ENCODE results near the gene CLDN14. TPM values are rescaled to one million over a fixed set of nuclear protein-coding genes. Genes with fewer than 3 reads are reported as not detected.

The CLDN14 gene
- total RNA-seq, 1 experiment from 2014 or later, result not detected

- POLR2A ChIA-PET, result no interaction called here
- in situ Hi-C loops (cut with HindIII; ENCODE audit: low pct_unique_long_range_greater_than_20kb, low sequenced_read_pairs) (no loop called here), intact Hi-C loops (cut with micrococcal nuclease; ENCODE audit: unreplicated experiment) (no loop called here)
- CTCF ChIA-PET, result no interaction called here
- no peaks in the 10 kb centered on the region for H3K36me3 ChIP-seq (ENCODE audit: control insufficient read depth, insufficient read depth, low read length)
- H3K4me1 ChIP-seq (ENCODE audit: control insufficient read depth, insufficient read depth, low read length), result no peaks in the 10 kb centered on the region
- TF ChIP-seq, protein P1, sequence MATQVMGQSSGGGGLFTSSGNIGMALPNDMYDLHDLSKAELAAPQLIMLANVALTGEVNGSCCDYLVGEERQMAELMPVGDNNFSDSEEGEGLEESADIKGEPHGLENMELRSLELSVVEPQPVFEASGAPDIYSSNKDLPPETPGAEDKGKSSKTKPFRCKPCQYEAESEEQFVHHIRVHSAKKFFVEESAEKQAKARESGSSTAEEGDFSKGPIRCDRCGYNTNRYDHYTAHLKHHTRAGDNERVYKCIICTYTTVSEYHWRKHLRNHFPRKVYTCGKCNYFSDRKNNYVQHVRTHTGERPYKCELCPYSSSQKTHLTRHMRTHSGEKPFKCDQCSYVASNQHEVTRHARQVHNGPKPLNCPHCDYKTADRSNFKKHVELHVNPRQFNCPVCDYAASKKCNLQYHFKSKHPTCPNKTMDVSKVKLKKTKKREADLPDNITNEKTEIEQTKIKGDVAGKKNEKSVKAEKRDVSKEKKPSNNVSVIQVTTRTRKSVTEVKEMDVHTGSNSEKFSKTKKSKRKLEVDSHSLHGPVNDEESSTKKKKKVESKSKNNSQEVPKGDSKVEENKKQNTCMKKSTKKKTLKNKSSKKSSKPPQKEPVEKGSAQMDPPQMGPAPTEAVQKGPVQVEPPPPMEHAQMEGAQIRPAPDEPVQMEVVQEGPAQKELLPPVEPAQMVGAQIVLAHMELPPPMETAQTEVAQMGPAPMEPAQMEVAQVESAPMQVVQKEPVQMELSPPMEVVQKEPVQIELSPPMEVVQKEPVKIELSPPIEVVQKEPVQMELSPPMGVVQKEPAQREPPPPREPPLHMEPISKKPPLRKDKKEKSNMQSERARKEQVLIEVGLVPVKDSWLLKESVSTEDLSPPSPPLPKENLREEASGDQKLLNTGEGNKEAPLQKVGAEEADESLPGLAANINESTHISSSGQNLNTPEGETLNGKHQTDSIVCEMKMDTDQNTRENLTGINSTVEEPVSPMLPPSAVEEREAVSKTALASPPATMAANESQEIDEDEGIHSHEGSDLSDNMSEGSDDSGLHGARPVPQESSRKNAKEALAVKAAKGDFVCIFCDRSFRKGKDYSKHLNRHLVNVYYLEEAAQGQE (IDR thresholded peaks at IDR 0.05; ENCODE audit: insufficient read depth in 1 of 2, low read depth in 2 of 2, low read length in 1 of 2), result no peak
- TF ChIP-seq TCF7L2 (IDR thresholded peaks at IDR 0.05; ENCODE audit: low read depth, low read length), result no peak
- no peak for TF ChIP-seq POLR2AphosphoS5 (IDR thresholded peaks at IDR 0.05; ENCODE audit: low read depth, low read length)
- TF ChIP-seq SIN3A (IDR thresholded peaks at IDR 0.05; ENCODE audit: borderline replicate concordance, insufficient read depth, low read depth, low read length), result no peak
- TF ChIP-seq, protein P2, sequence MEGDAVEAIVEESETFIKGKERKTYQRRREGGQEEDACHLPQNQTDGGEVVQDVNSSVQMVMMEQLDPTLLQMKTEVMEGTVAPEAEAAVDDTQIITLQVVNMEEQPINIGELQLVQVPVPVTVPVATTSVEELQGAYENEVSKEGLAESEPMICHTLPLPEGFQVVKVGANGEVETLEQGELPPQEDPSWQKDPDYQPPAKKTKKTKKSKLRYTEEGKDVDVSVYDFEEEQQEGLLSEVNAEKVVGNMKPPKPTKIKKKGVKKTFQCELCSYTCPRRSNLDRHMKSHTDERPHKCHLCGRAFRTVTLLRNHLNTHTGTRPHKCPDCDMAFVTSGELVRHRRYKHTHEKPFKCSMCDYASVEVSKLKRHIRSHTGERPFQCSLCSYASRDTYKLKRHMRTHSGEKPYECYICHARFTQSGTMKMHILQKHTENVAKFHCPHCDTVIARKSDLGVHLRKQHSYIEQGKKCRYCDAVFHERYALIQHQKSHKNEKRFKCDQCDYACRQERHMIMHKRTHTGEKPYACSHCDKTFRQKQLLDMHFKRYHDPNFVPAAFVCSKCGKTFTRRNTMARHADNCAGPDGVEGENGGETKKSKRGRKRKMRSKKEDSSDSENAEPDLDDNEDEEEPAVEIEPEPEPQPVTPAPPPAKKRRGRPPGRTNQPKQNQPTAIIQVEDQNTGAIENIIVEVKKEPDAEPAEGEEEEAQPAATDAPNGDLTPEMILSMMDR (IDR thresholded peaks at IDR 0.05), result no peak
- no peak overlapping the region for H3K4me3 ChIP-seq (ENCODE audit: low read depth in 2 of 2, low read length in 2 of 2)
- ATAC-seq (no peak), DNase-seq (ENCODE audit: low read depth, low spot score) (no peak)
- no TSS peak for BruUV-seq (replicated peaks)
- no peak overlapping the region for H3K27ac ChIP-seq (ENCODE audit: low read length)
- no peaks in the 10 kb centered on the region for H3K9me3 ChIP-seq (ENCODE audit: control insufficient read depth, insufficient read depth, low read depth, low read length)
- H3K27me3 ChIP-seq (ENCODE audit: control insufficient read depth, insufficient read depth, low read length), result no peaks in the 10 kb centered on the region
Measured at GRCh38 chr21:36441715-36442114, 38.2 kb downstream of the CLDN14 start.

- Histone ChIP-seq H3K27me3 (ENCODE audit: control insufficient read depth, insufficient read depth, low read length) (no peaks in the 10 kb centered on the region), H3K4me1 (ENCODE audit: control insufficient read depth, insufficient read depth, low read length) (0 out of 2 replicates have a peak, but pooled peaks cover 3% of the 10 kb centered on the region), H3K27ac (ENCODE audit: low read length) (no peak overlapping the region), H3K36me3 (ENCODE audit: control insufficient read depth, insufficient read depth, low read length) (no peaks in the 10 kb centered on the region), H3K9me3 (ENCODE audit: control insufficient read depth, insufficient read depth, low read depth, low read length) (no peaks in the 10 kb centered on the region), H3K4me3 (ENCODE audit: low read depth in 2 of 2, low read length in 2 of 2) (no peak overlapping the region)
- ChIA-PET CTCF (no interaction called here), POLR2A (interaction anchor here (0.6 kb wide), 1 partner anchor 29 kb away, joined by 5 read pairs; no protein-coding TSS in a partner anchor)
- DNase-seq (ENCODE audit: low read depth, low spot score) (no peak), ATAC-seq (no peak)
- in situ Hi-C loops (cut with HindIII; ENCODE audit: low pct_unique_long_range_greater_than_20kb, low sequenced_read_pairs), result no loop called here
- no peak for TF ChIP-seq POLR2AphosphoS5 (IDR thresholded peaks at IDR 0.05; ENCODE audit: low read depth, low read length)
- TF ChIP-seq TCF7L2 (IDR thresholded peaks at IDR 0.05; ENCODE audit: low read depth, low read length), result no peak
- TF ChIP-seq, protein P1 (IDR thresholded peaks at IDR 0.05; ENCODE audit: insufficient read depth in 1 of 2, low read depth in 2 of 2, low read length in 1 of 2), result no peak
- TF ChIP-seq, protein P2 (IDR thresholded peaks at IDR 0.05), result no peak
- no peak for TF ChIP-seq SIN3A (IDR thresholded peaks at IDR 0.05; ENCODE audit: borderline replicate concordance, insufficient read depth, low read depth, low read length)
- BruUV-seq (replicated peaks), result no TSS peak
- intact Hi-C loops (cut with micrococcal nuclease; ENCODE audit: unreplicated experiment), result no loop called here
Measured at GRCh38 chr21:36437745-36438128, 42.2 kb downstream of the CLDN14 start.
